Measurements from ENCODE around the gene B3GAT2.

DNA sequence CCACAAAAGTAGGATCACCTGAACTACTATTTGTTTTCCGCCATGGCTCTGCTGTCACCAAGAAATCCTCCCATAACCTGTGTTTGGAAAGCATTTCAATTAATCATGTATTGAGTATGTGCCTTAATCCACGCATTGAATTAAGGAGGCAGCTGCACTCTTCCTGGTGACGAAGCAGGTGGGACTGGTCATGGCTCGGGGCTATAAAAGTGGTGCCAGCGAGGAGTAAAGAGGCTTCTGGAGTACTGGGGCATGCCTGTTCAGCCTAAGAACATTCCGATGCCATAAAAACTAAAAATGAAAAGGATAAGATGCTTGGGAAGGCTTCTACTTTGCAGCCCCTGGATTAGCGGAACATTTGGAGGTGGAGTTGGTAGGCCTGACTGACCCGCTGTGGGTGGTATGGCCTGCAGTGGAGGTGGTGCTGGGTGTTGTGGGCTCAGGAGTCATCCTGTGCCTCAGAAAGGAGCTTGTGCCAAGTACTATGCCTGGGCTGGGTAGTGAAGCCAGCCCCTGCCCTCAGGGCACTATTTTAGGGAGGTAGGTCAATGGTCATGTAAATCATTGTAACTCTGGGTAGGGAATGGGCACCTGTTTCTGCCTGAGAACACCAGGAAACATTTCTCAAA, 110.5 kb downstream of the B3GAT2 start:
- TF ChIP-seq, protein P1, sequence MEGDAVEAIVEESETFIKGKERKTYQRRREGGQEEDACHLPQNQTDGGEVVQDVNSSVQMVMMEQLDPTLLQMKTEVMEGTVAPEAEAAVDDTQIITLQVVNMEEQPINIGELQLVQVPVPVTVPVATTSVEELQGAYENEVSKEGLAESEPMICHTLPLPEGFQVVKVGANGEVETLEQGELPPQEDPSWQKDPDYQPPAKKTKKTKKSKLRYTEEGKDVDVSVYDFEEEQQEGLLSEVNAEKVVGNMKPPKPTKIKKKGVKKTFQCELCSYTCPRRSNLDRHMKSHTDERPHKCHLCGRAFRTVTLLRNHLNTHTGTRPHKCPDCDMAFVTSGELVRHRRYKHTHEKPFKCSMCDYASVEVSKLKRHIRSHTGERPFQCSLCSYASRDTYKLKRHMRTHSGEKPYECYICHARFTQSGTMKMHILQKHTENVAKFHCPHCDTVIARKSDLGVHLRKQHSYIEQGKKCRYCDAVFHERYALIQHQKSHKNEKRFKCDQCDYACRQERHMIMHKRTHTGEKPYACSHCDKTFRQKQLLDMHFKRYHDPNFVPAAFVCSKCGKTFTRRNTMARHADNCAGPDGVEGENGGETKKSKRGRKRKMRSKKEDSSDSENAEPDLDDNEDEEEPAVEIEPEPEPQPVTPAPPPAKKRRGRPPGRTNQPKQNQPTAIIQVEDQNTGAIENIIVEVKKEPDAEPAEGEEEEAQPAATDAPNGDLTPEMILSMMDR (IDR thresholded peaks at IDR 0.05 in 8 of 11, conservative IDR thresholded peaks at IDR 0.05 in 3 of 11): no peak
- no peak for TF ChIP-seq POLR2A (IDR thresholded peaks at IDR 0.05)

Data from spleen (tissue), 7 donors.